CD4-positive, alpha-beta T cell treated with Interleukin-1 beta for 1 hour (primary cell): ENCODE measurements around the gene RAB30.
"Not testable (repeated sequence)": the region's sequence is repeated elsewhere in the genome, so short reads cannot be mapped to it uniquely, and the experiment has no call there.

Experiments
- DNase-seq, 2 donors: peaks; one replicate each; pipeline ENCODE4 v3.0.0-alpha.2; 2020 to 2022

Gene RAB30

DNA sequence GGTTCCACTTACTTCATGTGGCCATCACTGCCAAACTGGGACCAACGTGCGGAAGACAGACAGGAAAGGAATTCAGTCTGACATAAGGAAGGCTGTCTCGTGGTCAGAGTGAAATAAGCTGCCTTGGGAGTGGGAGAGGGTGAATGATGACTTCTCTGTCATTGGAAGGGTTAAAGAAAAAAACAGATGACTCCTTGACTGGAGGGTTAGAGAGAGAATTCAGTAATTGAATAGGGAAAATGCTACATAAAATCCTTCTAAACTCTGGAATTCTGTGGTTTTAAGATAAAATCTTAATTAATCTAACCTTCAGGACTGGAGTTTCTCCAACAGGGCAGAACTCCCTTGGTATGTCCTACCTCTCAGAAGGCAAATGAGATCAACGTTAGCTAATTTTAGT lies 33.8 kb downstream of the RAB30 start:
- no peak for DNase-seq

GRCh38 chr11:83036701-83037100 lies 35.0 kb downstream of the RAB30 start:
- DNase-seq = no peak

GRCh38 chr11:83035070-83035854 lies 36.4 kb downstream of the RAB30 start:
- DNase-seq = peak in 1 of 2 donors; percentile 40

DNA sequence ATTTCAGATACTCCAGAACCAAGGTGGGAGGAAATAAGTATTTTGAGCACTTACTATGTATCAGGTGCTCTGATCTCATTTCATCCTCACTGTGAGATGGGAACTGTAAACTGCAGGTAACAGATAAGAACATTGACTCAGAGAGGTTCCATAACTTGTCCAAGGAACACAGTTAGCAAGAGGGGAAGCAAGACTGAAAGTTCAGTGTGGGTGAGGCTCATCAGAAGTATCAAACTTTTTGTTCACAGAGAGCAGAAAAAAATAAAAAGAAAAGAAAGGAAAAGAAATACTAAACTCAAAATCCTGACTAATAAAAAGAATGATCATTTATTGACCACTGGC lies 37.1 kb downstream of the RAB30 start:
- DNase-seq = no peak

GRCh38 chr11:83033972-83034672 lies 37.6 kb downstream of the RAB30 start:
- no peak for DNase-seq

GRCh38 chr11:83033371-83033770 lies 38.3 kb downstream of the RAB30 start:
- DNase-seq = no peak

GRCh38 chr11:83031127-83031526 lies 40.6 kb downstream of the RAB30 start:
- DNase-seq = no peak

GRCh38 chr11:83027794-83028193 lies 43.9 kb downstream of the RAB30 start:
- no peak for DNase-seq

DNA sequence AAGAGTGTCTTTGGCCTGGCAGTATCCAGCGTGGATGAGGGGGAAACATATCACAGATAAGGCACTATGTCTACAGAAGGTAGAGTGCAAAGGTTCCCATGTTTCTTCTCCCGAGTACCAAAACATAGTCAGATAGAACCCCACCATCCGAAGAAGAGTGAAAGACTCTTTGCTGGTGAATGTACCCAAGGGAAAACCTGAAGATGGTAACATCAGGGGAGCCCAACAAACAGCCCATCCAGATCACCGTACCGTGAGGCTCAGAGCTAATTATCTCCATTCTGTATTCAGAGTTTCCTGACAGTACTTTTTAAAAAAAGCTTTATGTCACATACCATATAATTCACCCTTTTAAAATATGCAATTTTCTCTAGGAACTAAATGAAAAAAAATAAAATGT lies 44.4 kb downstream of the RAB30 start:
- no peak for DNase-seq

- no peak for DNase-seq
Observed at GRCh38 chr11:83026229-83026628, 45.5 kb downstream of the RAB30 start.

DNA sequence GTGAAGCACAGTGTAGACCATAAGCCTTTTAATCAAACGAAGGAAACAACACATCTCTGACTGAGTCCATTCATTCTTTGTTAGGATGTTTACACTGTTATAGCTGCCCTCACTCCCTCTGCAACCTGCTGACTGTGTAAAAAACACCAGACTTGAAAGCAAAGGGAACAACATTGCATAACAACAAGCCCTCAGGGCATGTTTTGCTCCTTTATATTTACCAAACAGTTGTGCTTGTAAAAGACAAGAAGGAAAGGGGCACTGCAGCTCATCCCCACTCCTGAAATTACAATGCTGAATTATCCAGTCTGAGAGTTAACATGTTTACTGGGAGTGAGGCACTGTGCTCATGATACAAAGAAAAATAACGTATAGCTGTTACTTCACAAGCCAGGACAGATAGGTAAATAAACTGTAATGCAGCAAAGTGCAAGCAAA lies 46.4 kb downstream of the RAB30 start:
- no peak for DNase-seq

DNA sequence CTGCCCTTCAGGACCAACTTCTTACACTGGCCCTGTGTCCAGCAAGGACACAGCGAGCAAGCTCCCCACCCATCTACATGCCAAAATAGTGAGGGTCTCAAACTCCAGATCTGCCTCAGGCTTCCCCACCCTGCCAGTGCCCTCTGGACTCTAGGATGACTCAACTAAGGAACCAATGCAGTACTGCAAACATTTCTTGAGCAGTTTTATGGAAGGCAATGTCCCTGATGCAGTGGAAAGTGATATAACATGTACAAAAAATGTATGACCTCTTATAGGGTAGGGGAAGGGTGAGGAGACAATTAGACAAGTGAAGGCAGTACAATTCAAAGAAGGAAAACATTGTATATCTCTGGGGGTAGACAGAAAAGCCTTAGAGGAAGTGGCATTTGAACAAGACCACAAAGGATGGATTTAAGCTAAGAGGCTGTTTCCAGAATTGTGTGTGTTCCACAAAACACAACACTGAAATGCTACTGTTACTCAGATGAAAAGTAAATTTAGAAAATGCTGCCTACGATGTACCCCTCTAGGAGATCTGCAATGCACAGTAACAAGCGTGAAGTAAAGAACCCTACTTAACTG lies 47.3 kb downstream of the RAB30 start:
- no peak for DNase-seq

GRCh38 chr11:83023410-83023809 lies 48.3 kb downstream of the RAB30 start:
- no peak for DNase-seq

- no peak for DNase-seq
Observed at GRCh38 chr11:83021780-83022125, 49.9 kb downstream of the RAB30 start.

- DNase-seq = no peak
Observed at GRCh38 chr11:83020942-83021779, 50.5 kb downstream of the RAB30 start.

- no peak for DNase-seq
Observed at GRCh38 chr11:83019888-83020579, 51.7 kb downstream of the RAB30 start.

- no peak for DNase-seq
Observed at GRCh38 chr11:83014951-83015350, 56.7 kb downstream of the RAB30 start.

DNA sequence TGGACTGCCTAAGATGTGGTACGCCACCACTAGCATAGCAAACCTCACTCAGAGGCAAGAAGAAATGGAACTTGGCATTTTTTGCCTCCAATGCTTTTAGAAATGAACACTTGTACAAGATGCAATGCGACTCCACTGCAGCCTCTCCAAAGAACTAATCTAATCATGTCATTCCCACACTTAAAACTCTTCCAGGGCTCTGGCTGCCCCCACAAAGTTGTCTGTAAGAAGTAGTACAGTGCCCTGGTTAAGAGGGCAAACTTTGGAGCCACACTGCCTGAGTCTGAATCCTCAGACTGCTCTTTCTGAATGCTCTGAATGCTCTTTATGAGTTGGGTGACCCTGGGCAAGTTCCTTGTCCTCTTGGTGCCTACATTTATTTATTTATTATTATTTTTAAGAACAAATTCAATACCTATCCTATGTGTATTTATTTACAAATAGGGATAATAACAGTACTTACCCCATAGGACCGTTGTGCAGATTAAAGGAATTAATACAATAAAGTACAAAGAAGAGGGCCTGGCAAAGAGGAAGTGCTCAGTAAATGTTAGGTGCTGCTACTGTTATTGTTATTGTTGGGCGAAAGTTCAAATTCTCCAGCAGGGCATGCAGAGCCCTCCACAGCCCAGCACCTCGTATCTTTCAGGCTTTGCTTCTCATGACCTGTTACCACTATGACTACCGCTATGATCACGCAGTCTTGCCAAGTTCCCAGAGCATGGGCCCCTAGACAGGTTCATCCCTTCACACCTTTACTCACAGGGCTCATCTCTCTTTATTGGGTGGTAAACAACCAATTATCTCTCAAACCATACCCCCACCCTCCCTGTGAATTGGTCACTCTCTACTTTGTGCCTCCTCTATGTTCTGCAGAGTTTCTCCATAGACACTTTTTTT lies 59.3 kb downstream of the RAB30 start:
- DNase-seq = no peak

- no peak for DNase-seq
Observed at GRCh38 chr11:83011333-83012167, 60.1 kb downstream of the RAB30 start.

DNA sequence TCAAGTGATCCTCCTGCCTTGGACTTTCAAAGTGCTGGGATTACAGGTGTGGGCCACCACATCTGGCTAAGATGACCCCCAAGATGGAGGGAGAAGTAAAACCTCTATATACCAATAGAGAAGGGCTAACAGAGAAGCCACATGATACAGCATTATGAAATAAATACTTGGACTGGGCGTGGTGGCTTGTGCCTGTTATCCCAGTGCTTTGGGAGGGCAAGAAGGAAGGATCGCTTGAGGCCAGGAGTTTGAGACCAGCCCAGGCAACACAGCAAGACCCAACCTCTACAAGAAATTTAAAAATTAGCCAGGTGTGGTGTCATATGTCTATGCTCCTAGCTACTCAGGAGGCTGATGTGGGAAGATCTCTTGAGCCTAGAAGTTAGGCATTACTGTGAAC lies 61.7 kb downstream of the RAB30 start:
- DNase-seq = no peak

DNA sequence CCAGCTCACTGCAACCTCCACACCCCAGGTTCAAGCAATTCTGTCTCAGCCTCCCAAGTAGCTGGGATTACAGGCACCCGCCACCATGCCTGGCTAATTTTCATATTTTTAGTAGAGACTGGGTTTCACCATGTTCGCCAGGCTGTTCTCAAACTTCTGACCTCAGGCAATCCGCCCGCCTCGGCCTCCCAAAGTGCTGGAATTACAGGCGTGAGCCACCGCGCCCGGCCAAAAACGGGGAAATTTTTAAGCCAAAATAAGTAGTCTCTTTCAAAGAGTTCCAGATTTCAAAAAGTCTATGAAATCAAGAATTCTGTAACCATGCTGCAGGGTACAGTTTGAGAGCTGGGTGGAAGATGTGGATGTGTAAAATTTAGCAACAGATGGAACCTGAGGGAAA lies 62.6 kb downstream of the RAB30 start:
- DNase-seq = not testable (repeated sequence)
